ENCODE measurements around the gene IL17REL. TPM values are rescaled to one million over a fixed set of nuclear protein-coding genes. Genes with fewer than 3 reads are reported as not detected.

The IL17REL gene
- total RNA-seq, 1 donor from 2014 or later: not detected

Other genes starting within 250 kb of the IL17REL start
- 16.1 and 38.1 TPM in 2 replicates for gene BRD1, start 184.9 kb downstream of the IL17REL start, total RNA-seq
- gene ZBED4, start 158.9 kb downstream of the IL17REL start, total RNA-seq: 12.2 and 23.7 TPM in 2 replicates
- 15.5 and 33.2 TPM in 2 replicates for gene ALG12, start 94.3 kb downstream of the IL17REL start, total RNA-seq
- gene CRELD2, start 94.1 kb downstream of the IL17REL start, total RNA-seq: 28.3 and 32.5 TPM in 2 replicates
- 26.3 and 40.3 TPM in 2 replicates for gene PIM3, start 52.0 kb downstream of the IL17REL start, total RNA-seq
- not detected in 2 replicates for gene TTLL8, start 45.5 kb upstream of the IL17REL start, total RNA-seq
- not detected in 2 replicates for gene MLC1, start 72.7 kb upstream of the IL17REL start, total RNA-seq
- gene MOV10L1, start 77.2 kb upstream of the IL17REL start, total RNA-seq: not detected in 2 replicates
- not detected in 2 replicates for gene PANX2, start 158.0 kb upstream of the IL17REL start, total RNA-seq
- gene TRABD, start 173.1 kb upstream of the IL17REL start, total RNA-seq: 24.7 and 37.4 TPM in 2 replicates
- 23.4 and 26.7 TPM in 2 replicates for gene SELENOO, start 188.2 kb upstream of the IL17REL start, total RNA-seq
- 26.2 and 34.5 TPM in 2 replicates for gene TUBGCP6, start 232.3 kb upstream of the IL17REL start, total RNA-seq
- 19.8 and 48.9 TPM in 2 replicates for gene HDAC10, start 238.5 kb upstream of the IL17REL start, total RNA-seq
- 22.0 and 26.0 TPM in 2 replicates for gene MAPK12, start 248.9 kb upstream of the IL17REL start, total RNA-seq